ENCODE measurements around the gene TBRG4.
"Not testable (repeated sequence)": the region's sequence is repeated elsewhere in the genome, so short reads cannot be mapped to it uniquely, and the experiment has no call there.

The TBRG4 gene

GRCh38 chr7:45118889-45119331 lies 7.4 kb upstream of the TBRG4 start:
- H3K23ac ChIP-seq (ENCODE audit: low read length), result no peak overlapping the region
- no peak overlapping the region for H3K18ac ChIP-seq (ENCODE audit: low read length)
- H3K4me3 ChIP-seq (ENCODE audit: low read length), result no peak overlapping the region
- H4K5ac ChIP-seq (ENCODE audit: low read length), result no peak overlapping the region
- H3K4me2 ChIP-seq (ENCODE audit: low read length), result no peak overlapping the region
- H3K4me1 ChIP-seq (ENCODE audit: control insufficient read depth, low read depth, low read length), result no peaks in the 10 kb centered on the region
- H4K8ac ChIP-seq (ENCODE audit: low read depth, low read length), result no peak overlapping the region
- no peak overlapping the region for H2BK5ac ChIP-seq (ENCODE audit: low read length)
- H3K27ac ChIP-seq (ENCODE audit: low read depth, low read length), result no peak overlapping the region
- DNase-seq, result no peak
- H3K36me3 ChIP-seq (ENCODE audit: control insufficient read depth, insufficient read depth, low read length), result no peaks in the 10 kb centered on the region
- no peaks in the 10 kb centered on the region for H3K27me3 ChIP-seq (ENCODE audit: insufficient read depth, low read length, poor library complexity)
- H3K4ac ChIP-seq (ENCODE audit: low read depth, low read length), result no peak overlapping the region
- no peak overlapping the region for H2BK120ac ChIP-seq (ENCODE audit: low read depth, low read length)
- H2BK15ac ChIP-seq (replicated peaks; ENCODE audit: low read depth), result no peak overlapping the region
- H3K79me2 ChIP-seq (ENCODE audit: control insufficient read depth, insufficient read depth, low read length), result no peaks in the 10 kb centered on the region
- no peak overlapping the region for H3K56ac ChIP-seq (ENCODE audit: low read length)
- WGBS (ENCODE audit: extremely low coverage, insufficient coverage, low lambda C conversion rate), result no CpG with 5 or more reads among the region's 3 CpGs
- no peaks in the 10 kb centered on the region for H3K79me1 ChIP-seq (ENCODE audit: low read length)
- no peak overlapping the region for H2AK5ac ChIP-seq (ENCODE audit: low read length)
- H3K9ac ChIP-seq (ENCODE audit: low read length), result no peak overlapping the region

DNA sequence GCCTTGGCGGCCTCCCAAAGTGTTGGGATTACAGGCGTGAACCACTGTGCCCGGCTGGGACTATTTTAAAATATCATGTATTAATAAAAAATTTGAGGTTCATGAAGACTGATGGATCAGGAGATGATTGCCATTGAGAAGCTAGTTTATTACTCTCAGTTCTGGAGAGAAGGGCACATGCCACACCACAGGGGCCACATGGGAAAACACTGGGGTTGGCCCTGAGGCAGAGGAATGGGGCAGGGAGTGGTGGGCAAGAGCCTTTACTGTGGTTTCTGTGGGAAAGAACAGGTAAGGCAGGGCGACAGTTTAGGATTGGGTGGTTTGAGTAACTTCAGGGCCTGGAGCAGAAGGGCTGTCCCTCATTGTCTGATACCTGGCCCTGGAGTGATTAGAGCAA lies 6.8 kb upstream of the TBRG4 start:
- H3K79me2 ChIP-seq (ENCODE audit: control insufficient read depth, insufficient read depth, low read length), result no peaks in the 10 kb centered on the region
- H3K18ac ChIP-seq (ENCODE audit: low read length), result no peak overlapping the region
- H2BK120ac ChIP-seq (ENCODE audit: low read depth, low read length), result no peak overlapping the region
- no peak for DNase-seq
- H3K23ac ChIP-seq (ENCODE audit: low read length), result no peak overlapping the region
- no peaks in the 10 kb centered on the region for H3K27me3 ChIP-seq (ENCODE audit: insufficient read depth, low read length, poor library complexity)
- no peak overlapping the region for H2BK15ac ChIP-seq (replicated peaks; ENCODE audit: low read depth)
- no peak overlapping the region for H2AK5ac ChIP-seq (ENCODE audit: low read length)
- H3K36me3 ChIP-seq (ENCODE audit: control insufficient read depth, insufficient read depth, low read length), result no peaks in the 10 kb centered on the region
- H3K4me3 ChIP-seq (ENCODE audit: low read length), result no peak overlapping the region
- H3K56ac ChIP-seq (ENCODE audit: low read length), result no peak overlapping the region
- no peak overlapping the region for H3K4me2 ChIP-seq (ENCODE audit: low read length)
- WGBS (ENCODE audit: extremely low coverage, insufficient coverage, low lambda C conversion rate), result no CpG with 5 or more reads among the region's 4 CpGs
- no peak overlapping the region for H3K4ac ChIP-seq (ENCODE audit: low read depth, low read length)
- H3K27ac ChIP-seq (ENCODE audit: low read depth, low read length), result no peak overlapping the region
- H3K4me1 ChIP-seq (ENCODE audit: control insufficient read depth, low read depth, low read length), result no peaks in the 10 kb centered on the region
- H4K8ac ChIP-seq (ENCODE audit: low read depth, low read length), result no peak overlapping the region
- no peaks in the 10 kb centered on the region for H3K79me1 ChIP-seq (ENCODE audit: low read length)
- H2BK5ac ChIP-seq (ENCODE audit: low read length), result no peak overlapping the region
- H3K9ac ChIP-seq (ENCODE audit: low read length), result no peak overlapping the region
- no peak overlapping the region for H4K5ac ChIP-seq (ENCODE audit: low read length)

DNA sequence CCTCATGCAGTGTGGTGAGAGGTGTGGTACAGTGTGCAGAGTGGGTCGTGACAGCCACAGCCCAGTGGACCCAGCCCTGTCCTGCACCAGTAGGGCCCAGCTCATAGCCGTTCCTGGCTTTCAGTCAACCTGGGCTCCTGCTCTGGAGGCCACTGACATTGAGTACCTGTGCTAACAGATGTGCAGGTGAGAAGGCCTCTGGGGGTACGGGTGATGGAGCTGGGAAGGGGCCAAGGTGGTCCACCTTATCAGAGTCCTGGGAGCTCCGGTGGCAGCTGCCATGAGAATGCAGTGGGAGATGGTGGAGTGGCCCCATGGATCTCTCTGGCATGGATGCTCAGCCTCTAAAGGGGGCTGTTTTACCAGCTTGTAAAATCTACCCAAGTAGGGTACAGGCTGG lies 6.1 kb upstream of the TBRG4 start:
- H3K4me3 ChIP-seq (ENCODE audit: low read length), result no peak overlapping the region
- no peak overlapping the region for H3K9ac ChIP-seq (ENCODE audit: low read length)
- no CpG with 5 or more reads among the region's 4 CpGs for WGBS (ENCODE audit: extremely low coverage, insufficient coverage, low lambda C conversion rate)
- no peaks in the 10 kb centered on the region for H3K79me1 ChIP-seq (ENCODE audit: low read length)
- H3K36me3 ChIP-seq (ENCODE audit: control insufficient read depth, insufficient read depth, low read length), result no peaks in the 10 kb centered on the region
- no peaks in the 10 kb centered on the region for H3K79me2 ChIP-seq (ENCODE audit: control insufficient read depth, insufficient read depth, low read length)
- no peak overlapping the region for H2AK5ac ChIP-seq (ENCODE audit: low read length)
- H4K8ac ChIP-seq (ENCODE audit: low read depth, low read length), result no peak overlapping the region
- H3K18ac ChIP-seq (ENCODE audit: low read length), result no peak overlapping the region
- no peak overlapping the region for H2BK15ac ChIP-seq (replicated peaks; ENCODE audit: low read depth)
- no peak overlapping the region for H3K4me2 ChIP-seq (ENCODE audit: low read length)
- no peak overlapping the region for H3K56ac ChIP-seq (ENCODE audit: low read length)
- H3K23ac ChIP-seq (ENCODE audit: low read length), result no peak overlapping the region
- no peak overlapping the region for H3K4ac ChIP-seq (ENCODE audit: low read depth, low read length)
- no peaks in the 10 kb centered on the region for H3K4me1 ChIP-seq (ENCODE audit: control insufficient read depth, low read depth, low read length)
- no peak overlapping the region for H2BK120ac ChIP-seq (ENCODE audit: low read depth, low read length)
- H4K5ac ChIP-seq (ENCODE audit: low read length), result no peak overlapping the region
- no peak overlapping the region for H2BK5ac ChIP-seq (ENCODE audit: low read length)
- H3K27ac ChIP-seq (ENCODE audit: low read depth, low read length), result no peak overlapping the region
- DNase-seq, result no peak
- H3K27me3 ChIP-seq (ENCODE audit: insufficient read depth, low read length, poor library complexity), result no peaks in the 10 kb centered on the region

DNA sequence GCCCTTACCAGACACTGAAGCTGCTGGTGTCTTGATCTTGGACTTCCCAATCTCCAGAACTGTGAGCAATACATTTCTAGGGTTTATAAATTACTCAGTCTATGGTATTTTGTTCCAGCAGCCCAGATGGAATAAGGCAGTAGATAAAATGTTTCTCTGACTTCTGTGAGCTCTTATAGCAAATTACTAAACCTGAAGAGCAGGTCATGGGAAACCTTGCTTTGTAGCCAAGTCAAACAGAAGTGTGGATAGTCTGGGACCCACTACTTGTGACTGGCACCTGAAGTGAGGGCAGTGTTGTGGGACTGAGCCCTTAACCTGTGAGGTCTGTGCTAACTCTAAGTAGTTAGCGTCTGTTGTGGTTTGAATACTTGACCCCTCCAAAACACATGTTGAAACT lies 4.6 kb upstream of the TBRG4 start:
- Histone ChIP-seq H3K4me2 (ENCODE audit: low read length) (no peak overlapping the region), H3K79me1 (ENCODE audit: low read length) (no peaks in the 10 kb centered on the region), H3K79me2 (ENCODE audit: control insufficient read depth, insufficient read depth, low read length) (peaks cover 4% of the 10 kb centered on the region), H2BK15ac (replicated peaks; ENCODE audit: low read depth) (no peak overlapping the region), H2BK120ac (ENCODE audit: low read depth, low read length) (no peak overlapping the region), H3K18ac (ENCODE audit: low read length) (no peak overlapping the region), H4K5ac (ENCODE audit: low read length) (no peak overlapping the region), H3K4me3 (ENCODE audit: low read length) (no peak overlapping the region), H3K4ac (ENCODE audit: low read depth, low read length) (no peak overlapping the region), H3K4me1 (ENCODE audit: control insufficient read depth, low read depth, low read length) (no peaks in the 10 kb centered on the region), H3K56ac (ENCODE audit: low read length) (no peak overlapping the region), H3K23ac (ENCODE audit: low read length) (no peak overlapping the region), H3K27me3 (ENCODE audit: insufficient read depth, low read length, poor library complexity) (no peaks in the 10 kb centered on the region), H3K27ac (ENCODE audit: low read depth, low read length) (no peak overlapping the region), H2BK5ac (ENCODE audit: low read length) (no peak overlapping the region), H3K9ac (ENCODE audit: low read length) (no peak overlapping the region), H3K36me3 (ENCODE audit: control insufficient read depth, insufficient read depth, low read length) (no peaks in the 10 kb centered on the region), H2AK5ac (ENCODE audit: low read length) (no peak overlapping the region), H4K8ac (ENCODE audit: low read depth, low read length) (no peak overlapping the region)
- DNase-seq, result no peak
- WGBS (ENCODE audit: extremely low coverage, insufficient coverage, low lambda C conversion rate), result no CpG with 5 or more reads among the region's 1 CpG

- H3K56ac ChIP-seq (ENCODE audit: low read length), result no peak overlapping the region
Observed at GRCh38 chr7:45114926-45115325, 3.4 kb upstream of the TBRG4 start.

GRCh38 chr7:45114257-45114656 lies 2.8 kb upstream of the TBRG4 start:
- H2BK15ac ChIP-seq (replicated peaks; ENCODE audit: low read depth); H3K27ac ChIP-seq (ENCODE audit: low read depth, low read length); H3K4me3 ChIP-seq (ENCODE audit: low read length); H4K8ac ChIP-seq (ENCODE audit: low read depth, low read length); H3K56ac ChIP-seq (ENCODE audit: low read length); H3K18ac ChIP-seq (ENCODE audit: low read length); H3K4me1 ChIP-seq (ENCODE audit: control insufficient read depth, low read depth, low read length); H3K4me2 ChIP-seq (ENCODE audit: low read length); DNase-seq; H3K4ac ChIP-seq (ENCODE audit: low read depth, low read length); H3K23ac ChIP-seq (ENCODE audit: low read length); H3K9ac ChIP-seq (ENCODE audit: low read length); H2BK120ac ChIP-seq (ENCODE audit: low read depth, low read length); H3K79me1 ChIP-seq (ENCODE audit: low read length); H4K5ac ChIP-seq (ENCODE audit: low read length); H2BK5ac ChIP-seq (ENCODE audit: low read length); H2AK5ac ChIP-seq (ENCODE audit: low read length); H3K36me3 ChIP-seq (ENCODE audit: control insufficient read depth, insufficient read depth, low read length); H3K27me3 ChIP-seq (ENCODE audit: insufficient read depth, low read length, poor library complexity): not testable (repeated sequence)
- WGBS (ENCODE audit: extremely low coverage, insufficient coverage, low lambda C conversion rate), result no CpG with 5 or more reads among the region's 1 CpG
- peaks cover 18% of the 10 kb centered on the region for H3K79me2 ChIP-seq (ENCODE audit: control insufficient read depth, insufficient read depth, low read length)

More at GRCh38 chr7:45114926-45115325, 3.4 kb upstream of the TBRG4 start:
- DNase-seq, result no peak
- no peak overlapping the region for H2BK15ac ChIP-seq (replicated peaks; ENCODE audit: low read depth)
- no peak overlapping the region for H2BK120ac ChIP-seq (ENCODE audit: low read depth, low read length)
- no peak overlapping the region for H3K4me3 ChIP-seq (ENCODE audit: low read length)
- no peak overlapping the region for H3K23ac ChIP-seq (ENCODE audit: low read length)
- no peaks in the 10 kb centered on the region for H3K4me1 ChIP-seq (ENCODE audit: control insufficient read depth, low read depth, low read length)
- H3K27ac ChIP-seq (ENCODE audit: low read depth, low read length), result no peak overlapping the region
- H3K36me3 ChIP-seq (ENCODE audit: control insufficient read depth, insufficient read depth, low read length), result no peaks in the 10 kb centered on the region
- no peak overlapping the region for H4K8ac ChIP-seq (ENCODE audit: low read depth, low read length)
- H3K79me2 ChIP-seq (ENCODE audit: control insufficient read depth, insufficient read depth, low read length), result peaks cover 14% of the 10 kb centered on the region
- H3K79me1 ChIP-seq (ENCODE audit: low read length), result peaks cover 2% of the 10 kb centered on the region
- no peak overlapping the region for H3K4me2 ChIP-seq (ENCODE audit: low read length)
- H2AK5ac ChIP-seq (ENCODE audit: low read length), result no peak overlapping the region
- no peak overlapping the region for H3K18ac ChIP-seq (ENCODE audit: low read length)
- H3K27me3 ChIP-seq (ENCODE audit: insufficient read depth, low read length, poor library complexity), result no peaks in the 10 kb centered on the region
- no peak overlapping the region for H4K5ac ChIP-seq (ENCODE audit: low read length)
- H3K4ac ChIP-seq (ENCODE audit: low read depth, low read length), result no peak overlapping the region
- H3K9ac ChIP-seq (ENCODE audit: low read length), result no peak overlapping the region
- no peak overlapping the region for H2BK5ac ChIP-seq (ENCODE audit: low read length)
